Esophagus squamous epithelium (tissue), 4 donors: ENCODE results near the gene RCAN3.

ENCODE experiments used
- POLR2A ChIP-seq, 4 donors: fragments of 450-650 bp; IDR thresholded peaks; one replicate each; pipeline ENCODE4 v1.6.1; 2017; ENCODE audit warnings: antibody characterized with exemption in 4 of 4, mild to moderate bottlenecking in 4 of 4, moderate library complexity in 3 of 4
- TF ChIP-seq, protein P1 (sequence below), 6 experiments: fragments of 450-650 bp in 4 of 6; fragments of 200-600 bp in 2 of 6; sonication (generic) in 2 of 6; IDR thresholded peaks; one replicate each; pipeline ENCODE4 v1.5.1; 2016 to 2019; ENCODE audit warnings: antibody characterized with exemption in 6 of 6, mild to moderate bottlenecking in 4 of 6, moderate library complexity in 4 of 6

DNA sequence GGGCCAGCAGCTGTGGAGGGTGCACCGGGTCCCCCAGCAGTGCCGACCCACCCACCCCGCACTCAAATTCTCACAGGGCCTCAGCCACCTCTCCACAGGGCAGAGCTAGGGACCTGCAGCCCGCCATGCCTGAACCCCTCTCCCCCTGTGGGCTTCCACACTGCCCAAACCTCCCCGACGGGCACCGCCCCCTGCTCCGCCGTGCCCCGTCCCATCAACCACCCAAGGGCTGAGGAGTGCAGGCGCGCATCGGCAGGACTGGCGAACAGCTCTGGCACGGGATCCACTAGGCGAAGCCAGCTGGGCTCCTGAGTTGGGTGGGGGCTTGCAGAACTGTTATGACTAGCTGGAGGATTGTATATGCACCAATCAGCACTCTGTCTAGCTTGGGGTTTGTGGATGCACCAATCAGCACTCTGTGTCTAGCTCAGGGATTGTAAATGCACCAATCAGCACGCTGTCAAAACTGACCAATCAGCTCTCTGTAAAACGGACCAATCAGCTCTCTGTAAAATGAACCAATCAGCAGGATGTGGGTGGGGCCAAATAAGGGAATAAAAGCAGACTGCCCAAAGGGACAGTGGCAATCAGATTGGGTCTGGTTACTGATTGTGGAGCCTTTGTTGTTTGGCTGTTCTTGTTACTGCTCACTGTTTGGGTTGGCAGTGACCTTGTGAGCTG lies 12.4 kb upstream of the RCAN3 start:
- TF ChIP-seq, protein P1, sequence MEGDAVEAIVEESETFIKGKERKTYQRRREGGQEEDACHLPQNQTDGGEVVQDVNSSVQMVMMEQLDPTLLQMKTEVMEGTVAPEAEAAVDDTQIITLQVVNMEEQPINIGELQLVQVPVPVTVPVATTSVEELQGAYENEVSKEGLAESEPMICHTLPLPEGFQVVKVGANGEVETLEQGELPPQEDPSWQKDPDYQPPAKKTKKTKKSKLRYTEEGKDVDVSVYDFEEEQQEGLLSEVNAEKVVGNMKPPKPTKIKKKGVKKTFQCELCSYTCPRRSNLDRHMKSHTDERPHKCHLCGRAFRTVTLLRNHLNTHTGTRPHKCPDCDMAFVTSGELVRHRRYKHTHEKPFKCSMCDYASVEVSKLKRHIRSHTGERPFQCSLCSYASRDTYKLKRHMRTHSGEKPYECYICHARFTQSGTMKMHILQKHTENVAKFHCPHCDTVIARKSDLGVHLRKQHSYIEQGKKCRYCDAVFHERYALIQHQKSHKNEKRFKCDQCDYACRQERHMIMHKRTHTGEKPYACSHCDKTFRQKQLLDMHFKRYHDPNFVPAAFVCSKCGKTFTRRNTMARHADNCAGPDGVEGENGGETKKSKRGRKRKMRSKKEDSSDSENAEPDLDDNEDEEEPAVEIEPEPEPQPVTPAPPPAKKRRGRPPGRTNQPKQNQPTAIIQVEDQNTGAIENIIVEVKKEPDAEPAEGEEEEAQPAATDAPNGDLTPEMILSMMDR (IDR thresholded peaks at IDR 0.05) = no peak
- TF ChIP-seq POLR2A (IDR thresholded peaks at IDR 0.05) = no peak
